BJ (cell line): ENCODE measurements around the gene MDH2. TPM values are rescaled to one million over a fixed set of nuclear protein-coding genes. Genes with fewer than 3 reads are reported as not detected.

Experiments
- CTCF ChIA-PET: fragments of 350-600 bp; formaldehyde crosslinking; extraction: SDS; loops from one replicate; lab custom pipeline; 2021; ENCODE audit warnings: antibody characterized with exemption, inconsistent platforms; lab: Yijun Ruan, JAX
- POLR2A ChIA-PET: fragments of 300-600 bp; sonication (Branson Sonifier 250); formaldehyde crosslinking; extraction: SDS; loops from one replicate; lab custom pipeline; 2021; ENCODE audit warnings: antibody characterized with exemption; lab: Charles Lee
- DNase-seq: peaks from one replicate; pipeline ENCODE4 v3.0.0-alpha.2; 2011; ENCODE audit warnings: low read depth
- H3K27me3 ChIP-seq: 2 replicates; pipeline ENCODE4 v1.6.0; 2011; ENCODE audit warnings: low read length; ENCODE audit not compliant: control insufficient read depth, insufficient read depth
- H3K36me3 ChIP-seq: 2 replicates; pipeline ENCODE4 v1.5.1; 2011; ENCODE audit warnings: low read length; ENCODE audit not compliant: control insufficient read depth, insufficient read depth
- H3K4me3 ChIP-seq: 2 replicates; pipeline ENCODE4 v1.5.1; 2011; ENCODE audit warnings: low read depth, mild to moderate bottlenecking, control low read depth, low read length
- CTCF ChIP-seq: IDR thresholded peaks from 2 replicates; pipeline ENCODE4 v1.5.1; 2011; ENCODE audit warnings: low read depth, mild to moderate bottlenecking, control low read depth, inconsistent platforms, low read length, moderate library complexity; ENCODE audit not compliant: insufficient read depth
- polyA plus RNA-seq: library from polyadenylated mRNA; depleted of rRNA; stranded (reverse); fragments of >200 nt; gene quantifications from 2 replicates; pipeline ENCODE4 v1.2.3, GENCODE V29; 2011

MDH2 gene
- polyA plus RNA-seq, 1 experiment, result 166 TPM

DNA sequence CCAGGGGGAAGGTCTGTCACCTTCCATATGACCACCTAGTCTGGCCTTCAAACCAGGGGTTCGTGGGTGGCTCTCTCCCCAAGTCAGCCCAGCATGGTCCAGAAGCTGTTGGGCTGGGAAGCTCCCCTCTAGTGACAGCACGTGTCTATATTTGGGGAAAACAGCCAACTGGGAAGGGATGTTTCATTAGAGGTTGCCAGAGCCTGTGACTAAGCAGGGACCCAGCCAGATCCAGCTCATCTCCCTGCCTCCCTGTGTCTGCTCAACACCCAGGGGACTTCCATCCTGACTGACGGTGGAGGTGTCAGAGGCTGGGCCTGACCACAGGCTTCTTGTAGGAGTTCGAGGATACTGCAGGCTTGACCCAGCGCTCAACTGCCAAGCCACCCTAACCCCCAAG, 10.6 kb upstream of the MDH2 start:
- POLR2A ChIA-PET, result interaction anchor here (0.7 kb wide), 1 partner anchor 10 kb away, joined by 4 read pairs; the partner anchor contains the start of genes MDH2 and STYXL1

GRCh38 chr7:76040126-76040525, 7.8 kb upstream of the MDH2 start:
- Histone ChIP-seq H3K4me3 (no peak overlapping the region), H3K36me3 (0 out of 2 replicates have a peak, but pooled peaks cover 4% of the 10 kb centered on the region), H3K27me3 (no peaks in the 10 kb centered on the region)
- ChIA-PET POLR2A (no interaction called here), CTCF (interaction anchor here (0.6 kb wide), 1 partner anchor 273 kb away, joined by 4 read pairs; no protein-coding TSS in a partner anchor)
- DNase-seq, result no peak
- TF ChIP-seq CTCF, result no peak

More for the DNA sequence above, 10.6 kb upstream of the MDH2 start:
- CTCF ChIA-PET, result interaction anchor here (0.6 to 2.5 kb wide), 5 partner anchors 11 to 476 kb away, joined by 3 to 10 read pairs (median 4); partner anchors contain the start of genes MDH2 and STYXL1
- no peak for TF ChIP-seq CTCF
- Histone ChIP-seq H3K36me3 (0 out of 2 replicates have a peak, but pooled peaks cover 4% of the 10 kb centered on the region), H3K4me3 (no peak overlapping the region), H3K27me3 (no peaks in the 10 kb centered on the region)
- peak; percentile 57 for DNase-seq

DNA sequence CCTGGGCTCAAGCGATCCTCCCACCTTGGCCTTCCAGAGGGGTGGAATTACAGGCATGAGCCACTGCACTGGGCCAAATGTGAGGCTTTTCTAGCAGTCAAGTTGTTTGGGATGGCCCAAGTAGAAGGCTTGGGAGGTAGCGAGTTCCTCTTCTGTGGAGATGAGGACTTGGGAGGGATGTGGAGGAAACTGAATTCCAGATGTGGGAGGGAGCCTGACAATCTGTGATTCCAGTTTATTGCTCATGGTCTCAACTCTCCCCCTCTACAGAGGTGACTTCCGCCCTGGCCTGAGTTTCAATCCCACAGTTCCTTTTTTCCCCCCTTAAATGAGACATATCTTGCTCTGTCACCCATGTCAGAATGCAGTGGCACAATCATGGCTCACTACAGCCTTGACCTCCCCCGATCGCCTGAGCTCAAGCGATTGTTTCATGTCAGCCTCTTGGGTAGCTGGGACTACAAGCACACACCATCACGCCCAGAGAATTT, 3.5 kb upstream of the MDH2 start:
- no peak for DNase-seq
- ChIA-PET POLR2A (no interaction called here), CTCF (interaction anchor here (1.5 kb wide), 1 partner anchor 24 kb away, joined by 7 read pairs; no protein-coding TSS in a partner anchor)
- H3K27me3 ChIP-seq, result no peaks in the 10 kb centered on the region
- H3K4me3 ChIP-seq, result no peak overlapping the region
- peaks cover 3% of the 10 kb centered on the region; the same call in 1 of the 2 replicates for H3K36me3 ChIP-seq
- no peak for TF ChIP-seq CTCF

DNA sequence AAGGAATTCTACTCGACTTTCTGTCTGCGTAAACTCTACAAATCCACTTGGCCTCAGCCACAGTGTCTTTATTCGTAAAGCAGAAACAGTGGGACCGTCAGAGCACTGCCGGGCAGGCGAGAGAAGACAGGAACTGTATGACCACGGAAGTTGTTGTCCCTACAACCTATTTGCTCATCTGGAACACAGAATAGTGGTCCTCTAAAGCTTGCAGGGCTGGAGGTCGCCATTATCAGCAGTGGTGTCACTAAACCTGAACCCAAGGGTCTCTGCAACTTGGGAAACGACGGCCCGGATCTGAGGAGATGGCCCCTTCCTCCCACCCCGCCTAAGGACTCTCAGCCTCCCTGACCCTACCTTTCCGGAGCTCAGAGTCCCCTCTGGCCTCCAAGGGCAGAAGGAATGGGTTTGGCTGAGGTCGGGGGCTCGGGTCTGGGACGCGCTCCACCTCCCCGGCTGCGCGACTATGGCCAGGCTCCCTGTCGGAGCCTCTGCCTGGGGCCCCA, 548 bp upstream of the MDH2 start:
- ChIA-PET POLR2A (interaction anchor here (0.9 kb wide), 1 partner anchor 10 kb away, joined by 4 read pairs; no protein-coding TSS in a partner anchor), CTCF (interaction anchor here (1.1 to 1.2 kb wide), 2 partner anchors 10 to 27 kb away, joined by 4 to 5 read pairs; no protein-coding TSS in a partner anchor)
- no peak for DNase-seq
- H3K4me3 ChIP-seq, result peak overlapping the region; percentile 87
- H3K36me3 ChIP-seq, result peaks cover 2% of the 10 kb centered on the region; the same call in 1 of the 2 replicates
- H3K27me3 ChIP-seq, result no peaks in the 10 kb centered on the region
- no peak for TF ChIP-seq CTCF

GRCh38 chr7:76048668-76048988, 722 bp downstream of the MDH2 start:
- Histone ChIP-seq H3K36me3 (peaks cover 2% of the 10 kb centered on the region; the same call in 1 of the 2 replicates), H3K27me3 (no peaks in the 10 kb centered on the region), H3K4me3 (peak overlapping the region; percentile 87)
- ChIA-PET POLR2A (no interaction called here), CTCF (interaction anchor here (0.6 to 1.2 kb wide), 3 partner anchors 11 to 30 kb away, joined by 4 to 5 read pairs (median 4); no protein-coding TSS in a partner anchor)
- no peak for DNase-seq
- no peak for TF ChIP-seq CTCF
